Adrenal gland (tissue), 5 donors: Measurements from ENCODE around the gene HNRNPM.

Experiments
- POLR2A ChIP-seq, 2 donors: fragments of 450-650 bp; IDR thresholded peaks; one replicate each; pipeline ENCODE4 v1.6.1; 2017; ENCODE audit warnings: antibody characterized with exemption in 2 of 2, mild to moderate bottlenecking in 2 of 2, moderate library complexity in 1 of 2
- TF ChIP-seq, protein P1 (sequence below), 6 experiments: fragments of 450-650 bp in 4 of 6; fragments of 200-600 bp in 2 of 6; sonication (generic) in 1 of 6; IDR thresholded peaks; 1 replicate in 5 of 6; 2 replicates in 1 of 6; pipeline versions ENCODE4 v1.5.1 to v1.8.0; 2016 to 2021; ENCODE audit warnings: antibody characterized with exemption in 6 of 6, mild to moderate bottlenecking in 2 of 6, moderate library complexity in 1 of 6
- donor health status: DM: no; HTN: no; CAD: no.

DNA sequence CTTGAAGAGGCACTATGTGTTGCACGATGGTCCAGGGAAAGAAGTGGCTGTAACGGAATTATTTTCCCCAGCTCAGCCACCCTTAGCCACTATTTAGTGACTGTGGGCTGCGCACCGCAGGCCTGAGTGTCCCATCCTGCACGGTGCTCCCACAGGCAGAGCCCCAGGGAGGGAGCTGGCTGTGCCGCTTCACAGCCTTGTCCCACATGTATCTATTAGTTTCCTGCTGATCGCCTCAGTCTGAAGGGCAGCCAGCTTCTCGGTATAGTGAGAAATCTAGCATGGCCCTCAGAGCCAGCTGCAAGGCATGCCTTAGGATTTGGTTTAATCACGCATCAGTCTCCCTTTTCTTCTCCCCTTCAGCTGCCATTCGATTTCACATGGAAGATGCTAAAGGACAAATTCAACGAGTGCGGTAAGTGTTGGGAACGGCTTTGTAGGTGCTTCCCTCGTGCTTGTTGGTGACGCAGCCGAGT lies 41.9 kb downstream of the HNRNPM start:
- no peak for TF ChIP-seq POLR2A (IDR thresholded peaks at IDR 0.05)
- TF ChIP-seq, protein P1, sequence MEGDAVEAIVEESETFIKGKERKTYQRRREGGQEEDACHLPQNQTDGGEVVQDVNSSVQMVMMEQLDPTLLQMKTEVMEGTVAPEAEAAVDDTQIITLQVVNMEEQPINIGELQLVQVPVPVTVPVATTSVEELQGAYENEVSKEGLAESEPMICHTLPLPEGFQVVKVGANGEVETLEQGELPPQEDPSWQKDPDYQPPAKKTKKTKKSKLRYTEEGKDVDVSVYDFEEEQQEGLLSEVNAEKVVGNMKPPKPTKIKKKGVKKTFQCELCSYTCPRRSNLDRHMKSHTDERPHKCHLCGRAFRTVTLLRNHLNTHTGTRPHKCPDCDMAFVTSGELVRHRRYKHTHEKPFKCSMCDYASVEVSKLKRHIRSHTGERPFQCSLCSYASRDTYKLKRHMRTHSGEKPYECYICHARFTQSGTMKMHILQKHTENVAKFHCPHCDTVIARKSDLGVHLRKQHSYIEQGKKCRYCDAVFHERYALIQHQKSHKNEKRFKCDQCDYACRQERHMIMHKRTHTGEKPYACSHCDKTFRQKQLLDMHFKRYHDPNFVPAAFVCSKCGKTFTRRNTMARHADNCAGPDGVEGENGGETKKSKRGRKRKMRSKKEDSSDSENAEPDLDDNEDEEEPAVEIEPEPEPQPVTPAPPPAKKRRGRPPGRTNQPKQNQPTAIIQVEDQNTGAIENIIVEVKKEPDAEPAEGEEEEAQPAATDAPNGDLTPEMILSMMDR (IDR thresholded peaks at IDR 0.05): no peak
